OCI-LY1 (cell line): ENCODE measurements around the gene ARHGAP9.

Experiments used
- H2AFZ ChIP-seq: fragments of 200-600 bp; sonication (generic), shearing (Covaris generic); 2 replicates; pipeline ENCODE4 v1.6.0; 2014; ENCODE audit warnings: antibody characterized with exemption, mild to moderate bottlenecking, low read length
- H3F3A ChIP-seq: fragments of 200-600 bp; sonication (generic), shearing (Covaris generic); 2 replicates; pipeline ENCODE4 v1.6.0; 2014; ENCODE audit warnings: mild to moderate bottlenecking, antibody characterized with exemption, low read length, moderate library complexity; ENCODE audit not compliant: insufficient read depth
- H3K27ac ChIP-seq: fragments of 200-600 bp; sonication (generic); 2 replicates; pipeline ENCODE4 v1.5.1; 2014; ENCODE audit warnings: low read length, mixed run types, mild to moderate bottlenecking, low read depth; ENCODE audit not compliant: poor library complexity, severe bottlenecking
- H3K27me3 ChIP-seq: fragments of 200-600 bp; sonication (generic); 2 replicates; pipeline ENCODE4 v1.6.0; 2014; ENCODE audit warnings: antibody characterized with exemption, mild to moderate bottlenecking, low read length, moderate library complexity; ENCODE audit not compliant: insufficient read depth
- H3K36me3 ChIP-seq: fragments of 200-600 bp; sonication (generic); 2 replicates; pipeline ENCODE4 v1.6.1; 2014; ENCODE audit warnings: mild to moderate bottlenecking, antibody characterized with exemption, low read length, moderate library complexity, mixed read lengths; ENCODE audit not compliant: insufficient read depth
- H3K4me1 ChIP-seq: fragments of 200-600 bp; sonication (generic); 2 replicates; pipeline ENCODE4 v1.5.1; 2014; ENCODE audit warnings: mild to moderate bottlenecking, low read length, moderate library complexity; ENCODE audit not compliant: insufficient read depth, severe bottlenecking
- H3K4me2 ChIP-seq: fragments of 200-600 bp; sonication (generic), shearing (Covaris generic); 2 replicates; pipeline ENCODE4 v1.6.1; 2014; ENCODE audit warnings: low read length
- H3K4me3 ChIP-seq: fragments of 200-600 bp; sonication (generic); 2 replicates; pipeline ENCODE4 v1.5.1; 2014; ENCODE audit warnings: low read length, low read depth, mild to moderate bottlenecking, mixed read lengths; ENCODE audit not compliant: poor library complexity, severe bottlenecking
- H3K79me2 ChIP-seq: fragments of 200-600 bp; shearing (Covaris generic); 2 replicates; pipeline ENCODE4 v1.6.1; 2016; ENCODE audit warnings: mixed run types, low read length, mixed read lengths; ENCODE audit not compliant: insufficient read depth
- H3K9ac ChIP-seq: fragments of 200-600 bp; sonication (generic), shearing (Covaris generic); 2 replicates; pipeline ENCODE4 v1.6.1; 2014; ENCODE audit warnings: mild to moderate bottlenecking, low read length, mixed read lengths
- H3K9me2 ChIP-seq: fragments of 200-600 bp; sonication (generic), shearing (Covaris generic); 2 replicates; pipeline ENCODE4 v1.6.1; 2014; ENCODE audit warnings: low read depth, mild to moderate bottlenecking, low read length, mixed read lengths
- H3K9me3 ChIP-seq: fragments of 200-600 bp; shearing (Covaris generic); 2 replicates; pipeline ENCODE4 v1.6.1; 2014; ENCODE audit warnings: low read length, mixed read lengths
- H4K20me1 ChIP-seq: fragments of 200-600 bp; sonication (generic), shearing (Covaris generic); 2 replicates; pipeline ENCODE4 v1.6.0; 2016; ENCODE audit warnings: mild to moderate bottlenecking, low read length; ENCODE audit not compliant: insufficient read depth
- CTCF ChIP-seq: fragments of 200-600 bp; sonication (generic), shearing (Covaris generic); IDR thresholded peaks from 2 replicates; pipeline ENCODE4 v1.5.1; 2017; ENCODE audit warnings: mild to moderate bottlenecking, antibody characterized with exemption, low read length, moderate library complexity, mixed read lengths
- EZH2 ChIP-seq: fragments of 200-600 bp; sonication (generic), shearing (Covaris generic); IDR thresholded peaks from 2 replicates; pipeline ENCODE4 v1.8.0; 2017; ENCODE audit warnings: borderline replicate concordance, mixed run types, mild to moderate bottlenecking, antibody characterized with exemption, low read length, moderate library complexity, mixed read lengths

The ARHGAP9 gene

GRCh38 chr12:57479043-57479375 is 657 bp downstream of the ARHGAP9 start:
- TF ChIP-seq CTCF (peak; percentile 38; the same call in 1 of the 2 replicates), EZH2 (no peak)
- H3K27ac ChIP-seq: peak overlapping the region; percentile 88
- peak overlapping the region; percentile 74 for H3K4me2 ChIP-seq
- no peaks in the 10 kb centered on the region for H3K36me3 ChIP-seq
- H4K20me1 ChIP-seq: no peaks in the 10 kb centered on the region
- no peaks in the 10 kb centered on the region for H3F3A ChIP-seq
- peaks cover 51% of the 10 kb centered on the region for H3K4me1 ChIP-seq
- H3K79me2 ChIP-seq: no peaks in the 10 kb centered on the region
- H3K4me3 ChIP-seq: peak overlapping the region; percentile 57
- no peaks in the 10 kb centered on the region for H3K27me3 ChIP-seq
- peak overlapping the region; percentile 65 for H3K9ac ChIP-seq
- no peaks in the 10 kb centered on the region for H3K9me2 ChIP-seq
- no peak overlapping the region for H2AFZ ChIP-seq
- no peaks in the 10 kb centered on the region for H3K9me3 ChIP-seq

GRCh38 chr12:57477710-57478681 is 1.7 kb downstream of the ARHGAP9 start:
- H2AFZ ChIP-seq: no peak overlapping the region
- H3K4me2 ChIP-seq: peak overlapping the region; percentile 74
- H3K4me3 ChIP-seq: peak overlapping the region; percentile 57

GRCh38 chr12:57476993-57477709 is 2.5 kb downstream of the ARHGAP9 start:
- Histone ChIP-seq H3K9ac (peak overlapping the region; percentile 65), H4K20me1 (no peaks in the 10 kb centered on the region), H3K9me2 (no peaks in the 10 kb centered on the region), H3K27ac (peak overlapping the region; percentile 88), H3K79me2 (no peaks in the 10 kb centered on the region), H3K9me3 (no peaks in the 10 kb centered on the region), H3K36me3 (no peaks in the 10 kb centered on the region; the same call in 1 of the 2 replicates), H3K27me3 (no peaks in the 10 kb centered on the region), H3F3A (no peaks in the 10 kb centered on the region), H3K4me2 (peak overlapping the region; percentile 74), H3K4me1 (peaks cover 51% of the 10 kb centered on the region), H2AFZ (no peak overlapping the region), H3K4me3 (peak overlapping the region; percentile 57)
- TF ChIP-seq EZH2: no peak
- no peak for TF ChIP-seq CTCF

More at GRCh38 chr12:57477710-57478681, 1.7 kb downstream of the ARHGAP9 start:
- Histone ChIP-seq H3K79me2 (no peaks in the 10 kb centered on the region), H3K27ac (peak overlapping the region; percentile 88), H3K27me3 (no peaks in the 10 kb centered on the region), H3K4me1 (peaks cover 51% of the 10 kb centered on the region), H3K36me3 (no peaks in the 10 kb centered on the region; the same call in 1 of the 2 replicates), H3F3A (no peaks in the 10 kb centered on the region), H3K9ac (peak overlapping the region; percentile 65), H4K20me1 (no peaks in the 10 kb centered on the region), H3K9me3 (no peaks in the 10 kb centered on the region), H3K9me2 (no peaks in the 10 kb centered on the region)
- TF ChIP-seq CTCF (no peak), EZH2 (no peak)
